ENCODE measurements around the gene HHATL. TPM values are rescaled to one million over a fixed set of nuclear protein-coding genes. Genes with fewer than 3 reads are reported as not detected.
A peak's percentile ranks its signal among the peaks of the same experiment; 100 is the strongest.

HHATL gene
- total RNA-seq, 1 donor from 2014 or later: not detected

- peaks cover 3% of the 10 kb centered on the region for H3K27me3 Mint-ChIP-seq
- H3K27ac Mint-ChIP-seq: no peak overlapping the region
- H3K4me1 Mint-ChIP-seq (ENCODE audit: low read depth): peaks cover 9% of the 10 kb centered on the region
- TF ChIP-seq, protein P1, sequence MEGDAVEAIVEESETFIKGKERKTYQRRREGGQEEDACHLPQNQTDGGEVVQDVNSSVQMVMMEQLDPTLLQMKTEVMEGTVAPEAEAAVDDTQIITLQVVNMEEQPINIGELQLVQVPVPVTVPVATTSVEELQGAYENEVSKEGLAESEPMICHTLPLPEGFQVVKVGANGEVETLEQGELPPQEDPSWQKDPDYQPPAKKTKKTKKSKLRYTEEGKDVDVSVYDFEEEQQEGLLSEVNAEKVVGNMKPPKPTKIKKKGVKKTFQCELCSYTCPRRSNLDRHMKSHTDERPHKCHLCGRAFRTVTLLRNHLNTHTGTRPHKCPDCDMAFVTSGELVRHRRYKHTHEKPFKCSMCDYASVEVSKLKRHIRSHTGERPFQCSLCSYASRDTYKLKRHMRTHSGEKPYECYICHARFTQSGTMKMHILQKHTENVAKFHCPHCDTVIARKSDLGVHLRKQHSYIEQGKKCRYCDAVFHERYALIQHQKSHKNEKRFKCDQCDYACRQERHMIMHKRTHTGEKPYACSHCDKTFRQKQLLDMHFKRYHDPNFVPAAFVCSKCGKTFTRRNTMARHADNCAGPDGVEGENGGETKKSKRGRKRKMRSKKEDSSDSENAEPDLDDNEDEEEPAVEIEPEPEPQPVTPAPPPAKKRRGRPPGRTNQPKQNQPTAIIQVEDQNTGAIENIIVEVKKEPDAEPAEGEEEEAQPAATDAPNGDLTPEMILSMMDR (IDR thresholded peaks at IDR 0.05; ENCODE audit: unreplicated experiment): no peak
- no peaks in the 10 kb centered on the region for H3K36me3 Mint-ChIP-seq (ENCODE audit: insufficient read depth)
- no peaks in the 10 kb centered on the region for H3K9me3 Mint-ChIP-seq (ENCODE audit: low read depth)
- H3K4me3 Mint-ChIP-seq (ENCODE audit: low read depth): no peak overlapping the region
- no peak for DNase-seq (ENCODE audit: low spot score, unreplicated experiment)
These were observed 28.3 kb upstream of the HHATL start for GRCh38 chr3:42730706-42731420.

DNA sequence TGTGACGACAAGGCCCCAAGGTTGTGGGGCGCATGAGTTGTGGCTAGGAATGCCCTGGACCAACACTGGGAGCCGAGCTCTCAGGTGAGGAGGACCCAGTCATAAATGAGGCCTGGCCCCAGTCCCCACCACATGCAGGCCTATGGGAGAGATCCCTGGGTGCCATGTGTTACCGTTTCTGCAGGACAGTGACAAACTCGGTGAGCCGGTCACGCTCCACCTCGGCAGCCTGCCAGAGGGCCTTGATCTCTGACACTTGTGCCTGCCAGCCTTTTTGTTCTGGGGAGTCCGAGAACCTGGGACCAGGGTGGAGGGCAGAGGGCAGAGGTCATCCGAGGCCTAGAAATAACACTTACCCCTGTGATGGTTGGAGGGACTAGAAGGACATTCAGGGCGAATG is 27.7 kb upstream of the HHATL start:
- Mint-ChIP-seq H3K36me3 (ENCODE audit: insufficient read depth) (no peaks in the 10 kb centered on the region), H3K27me3 (peaks cover 3% of the 10 kb centered on the region), H3K4me1 (ENCODE audit: low read depth) (peaks cover 9% of the 10 kb centered on the region), H3K27ac (no peak overlapping the region), H3K4me3 (ENCODE audit: low read depth) (no peak overlapping the region), H3K9me3 (ENCODE audit: low read depth) (no peaks in the 10 kb centered on the region)
- no peak for DNase-seq (ENCODE audit: low spot score, unreplicated experiment)
- TF ChIP-seq, protein P1 (IDR thresholded peaks at IDR 0.05; ENCODE audit: unreplicated experiment): no peak

DNA sequence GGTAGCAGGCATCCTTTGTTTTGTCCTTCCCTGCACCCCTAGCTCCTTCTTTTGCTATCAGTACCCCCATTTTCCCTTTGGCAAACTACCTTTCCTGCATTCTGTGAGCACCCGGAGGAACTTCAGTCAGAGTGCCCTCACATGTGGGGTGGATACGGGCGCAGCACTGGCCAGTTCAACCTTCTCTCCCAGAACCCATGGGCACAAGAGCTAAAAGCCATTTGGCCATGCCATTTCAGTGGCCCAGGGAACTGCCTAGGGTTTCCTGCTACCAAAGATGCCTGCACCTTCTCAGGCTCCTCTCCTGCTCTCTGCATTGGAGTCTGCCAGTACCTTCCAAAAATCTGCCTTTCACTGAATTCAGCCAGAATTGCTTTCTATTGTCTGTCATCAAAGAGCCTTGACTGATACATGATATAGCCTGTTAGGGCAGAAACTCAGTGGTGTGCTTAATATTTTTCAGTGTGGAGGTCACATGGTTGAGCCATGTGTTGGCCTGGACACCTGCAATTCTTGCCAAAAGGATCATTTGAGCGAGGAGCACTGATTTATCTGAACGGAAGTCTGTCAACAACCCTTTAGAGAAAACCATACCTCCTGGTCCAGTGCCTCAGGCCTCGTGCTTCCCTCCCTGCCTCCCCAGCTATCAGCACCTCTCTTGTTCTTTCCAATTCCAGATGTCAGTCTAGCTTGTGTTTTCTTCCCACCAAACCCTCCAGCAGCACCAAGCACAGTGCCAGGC is 27.0 kb upstream of the HHATL start:
- Mint-ChIP-seq H3K9me3 (ENCODE audit: low read depth) (no peaks in the 10 kb centered on the region), H3K36me3 (ENCODE audit: insufficient read depth) (no peaks in the 10 kb centered on the region), H3K4me3 (ENCODE audit: low read depth) (no peak overlapping the region), H3K4me1 (ENCODE audit: low read depth) (peaks cover 9% of the 10 kb centered on the region), H3K27me3 (peaks cover 3% of the 10 kb centered on the region), H3K27ac (peak overlapping the region; percentile 19)
- DNase-seq (ENCODE audit: low spot score, unreplicated experiment): no peak
- TF ChIP-seq, protein P1 (IDR thresholded peaks at IDR 0.05; ENCODE audit: unreplicated experiment): no peak

- TF ChIP-seq, protein P1 (IDR thresholded peaks at IDR 0.05; ENCODE audit: unreplicated experiment): no peak
- H3K27ac Mint-ChIP-seq: no peak overlapping the region
- no peaks in the 10 kb centered on the region for H3K36me3 Mint-ChIP-seq (ENCODE audit: insufficient read depth)
- H3K4me3 Mint-ChIP-seq (ENCODE audit: low read depth): no peak overlapping the region
- DNase-seq (ENCODE audit: low spot score, unreplicated experiment): no peak
- no peaks in the 10 kb centered on the region for H3K9me3 Mint-ChIP-seq (ENCODE audit: low read depth)
- H3K4me1 Mint-ChIP-seq (ENCODE audit: low read depth): peaks cover 9% of the 10 kb centered on the region
- H3K27me3 Mint-ChIP-seq: peaks cover 3% of the 10 kb centered on the region
These were observed 26.2 kb upstream of the HHATL start for GRCh38 chr3:42728668-42729364.

DNA sequence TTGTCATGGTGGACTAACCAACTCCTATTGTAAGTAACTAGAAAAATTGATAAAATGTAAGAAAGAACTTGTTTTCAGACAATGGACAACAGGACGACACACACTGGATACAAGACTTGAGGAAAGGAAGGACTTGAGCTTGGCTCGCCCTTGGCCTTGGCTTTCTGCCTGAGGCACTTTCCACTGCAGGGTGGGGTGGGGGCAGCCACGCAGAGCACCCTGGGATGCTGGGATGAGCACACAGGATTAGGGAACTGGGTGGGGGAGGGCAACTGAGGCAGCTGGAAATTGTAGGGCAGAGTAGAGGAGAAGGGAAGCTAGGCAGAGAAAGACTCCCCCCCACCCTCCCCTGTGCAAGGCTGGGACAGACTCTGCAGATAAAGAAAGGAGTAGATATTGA is 25.5 kb upstream of the HHATL start:
- TF ChIP-seq, protein P1 (IDR thresholded peaks at IDR 0.05; ENCODE audit: unreplicated experiment): no peak
- peaks cover 9% of the 10 kb centered on the region for H3K4me1 Mint-ChIP-seq (ENCODE audit: low read depth)
- H3K27me3 Mint-ChIP-seq: peaks cover 3% of the 10 kb centered on the region
- H3K9me3 Mint-ChIP-seq (ENCODE audit: low read depth): no peaks in the 10 kb centered on the region
- no peak overlapping the region for H3K27ac Mint-ChIP-seq
- H3K36me3 Mint-ChIP-seq (ENCODE audit: insufficient read depth): no peaks in the 10 kb centered on the region
- DNase-seq (ENCODE audit: low spot score, unreplicated experiment): no peak
- no peak overlapping the region for H3K4me3 Mint-ChIP-seq (ENCODE audit: low read depth)

All from progenitor cell of endocrine pancreas (in vitro differentiated cells).